Mesothelial cell of epicardium (in vitro differentiated cells): ENCODE data around the gene MACROH2A1. TPM values are rescaled to one million over a fixed set of nuclear protein-coding genes. Genes with fewer than 3 reads are reported as not detected.

Experiments used
- DNase-seq, 2 experiments: peaks; one replicate each; pipeline ENCODE4 v3.0.0; 2021; ENCODE audit warnings: low spot score in 2 of 2; ENCODE audit not compliant: unreplicated experiment in 2 of 2
- H3K27ac Mint-ChIP-seq: 2 replicates; pipeline ENCODE4 v1.8.0; 2021; ENCODE audit warnings: mixed read lengths
- H3K27me3 Mint-ChIP-seq: 2 replicates; pipeline ENCODE4 v1.8.0; 2021; ENCODE audit warnings: low read depth, mixed read lengths
- H3K36me3 Mint-ChIP-seq: 2 replicates; pipeline ENCODE4 v1.8.0; 2021; ENCODE audit warnings: mixed read lengths
- H3K4me1 Mint-ChIP-seq: 2 replicates; pipeline ENCODE4 v1.8.0; 2021; ENCODE audit warnings: mixed read lengths
- H3K4me3 Mint-ChIP-seq: 2 replicates; pipeline ENCODE4 v1.8.0; 2021; ENCODE audit warnings: mild to moderate bottlenecking, moderate library complexity, mixed read lengths
- H3K9me3 Mint-ChIP-seq: 2 replicates; pipeline ENCODE4 v1.8.0; 2021; ENCODE audit warnings: mixed read lengths
- CTCF ChIP-seq: fragments of 200-600 bp; sonication (generic); IDR thresholded peaks from one replicate; pipeline ENCODE4 v1.5.0; 2021; ENCODE audit warnings: antibody characterized with exemption; ENCODE audit not compliant: unreplicated experiment
- total RNA-seq: library from RNA; stranded (reverse); gene quantifications from 3 replicates; pipeline ENCODE4 v1.2.1, GENCODE V29; 2021

Gene MACROH2A1
- total RNA-seq, 1 donor from 2014 or later = 276 TPM

GRCh38 chr5:135379046-135379654, 19.9 kb downstream of the MACROH2A1 start:
- Mint-ChIP-seq H3K36me3 (peaks cover 41% of the 10 kb centered on the region), H3K4me1 (peaks cover 64% of the 10 kb centered on the region), H3K27ac (peak overlapping the region; percentile 89), H3K9me3 (no peaks in the 10 kb centered on the region), H3K4me3 (no peak overlapping the region), H3K27me3 (no peaks in the 10 kb centered on the region)
- no peak for TF ChIP-seq CTCF
- DNase-seq = no peak

- Mint-ChIP-seq H3K9me3 (no peaks in the 10 kb centered on the region), H3K4me3 (no peak overlapping the region), H3K4me1 (peaks cover 65% of the 10 kb centered on the region), H3K36me3 (peaks cover 38% of the 10 kb centered on the region), H3K27ac (peak overlapping the region; percentile 89), H3K27me3 (no peaks in the 10 kb centered on the region)
- TF ChIP-seq CTCF = no peak
- no peak for DNase-seq
Measured at GRCh38 chr5:135377751-135378680, 21.0 kb downstream of the MACROH2A1 start.

GRCh38 chr5:135376961-135377624, 21.9 kb downstream of the MACROH2A1 start:
- no peak overlapping the region for H3K4me3 Mint-ChIP-seq
- H3K4me1 Mint-ChIP-seq = peaks cover 61% of the 10 kb centered on the region
- H3K36me3 Mint-ChIP-seq = peaks cover 29% of the 10 kb centered on the region
- no peaks in the 10 kb centered on the region for H3K27me3 Mint-ChIP-seq
- DNase-seq = no peak
- H3K9me3 Mint-ChIP-seq = no peaks in the 10 kb centered on the region
- peak overlapping the region; percentile 89 for H3K27ac Mint-ChIP-seq
- TF ChIP-seq CTCF = no peak

GRCh38 chr5:135375040-135375793, 23.8 kb downstream of the MACROH2A1 start:
- DNase-seq = no peak
- peaks cover 26% of the 10 kb centered on the region for H3K36me3 Mint-ChIP-seq
- no peak for TF ChIP-seq CTCF
- no peaks in the 10 kb centered on the region for H3K9me3 Mint-ChIP-seq
- peak overlapping the region; percentile 21 for H3K27ac Mint-ChIP-seq
- no peaks in the 10 kb centered on the region for H3K27me3 Mint-ChIP-seq
- H3K4me1 Mint-ChIP-seq = peaks cover 60% of the 10 kb centered on the region
- no peak overlapping the region for H3K4me3 Mint-ChIP-seq
